Endothelial cell of hepatic sinusoid (primary cell): ENCODE measurements around the gene MYRF.

Source experiments
- in situ Hi-C: cut with HindIII; loops from 2 replicates; pipeline ENCODE4 v1.10.0; 2017; ENCODE audit warnings: low sequenced_read_pairs

Gene MYRF

GRCh38 chr11:61737636-61738386 lies 14.6 kb upstream of the MYRF start:
- in situ Hi-C loops = loop anchor here (5.0 kb wide), 1 partner anchor 56 kb away; the partner anchor contains the start of gene DAGLA

- in situ Hi-C loops = loop anchor here (5.0 kb wide), 1 partner anchor 56 kb away; the partner anchor contains the start of gene DAGLA
These were observed 13.7 kb upstream of the MYRF start for GRCh38 chr11:61738776-61739175.

GRCh38 chr11:61739413-61739812 lies 13.0 kb upstream of the MYRF start:
- in situ Hi-C loops = loop anchor here (5.0 kb wide), 1 partner anchor 57 kb away; the partner anchor contains the start of gene DAGLA

- in situ Hi-C loops = loop anchor here (5.0 kb wide), 1 partner anchor 58 kb away; the partner anchor contains the start of gene DAGLA
These were observed 12.5 kb upstream of the MYRF start for GRCh38 chr11:61739966-61740365.

- in situ Hi-C loops = no loop called here
These were observed 10.0 kb upstream of the MYRF start for GRCh38 chr11:61742391-61742790.

- in situ Hi-C loops = no loop called here
These were observed 8.8 kb upstream of the MYRF start for GRCh38 chr11:61743486-61744095.

- in situ Hi-C loops = no loop called here
These were observed 8.3 kb upstream of the MYRF start for GRCh38 chr11:61744181-61744580.

GRCh38 chr11:61744609-61745156 lies 7.8 kb upstream of the MYRF start:
- in situ Hi-C loops = no loop called here

GRCh38 chr11:61745781-61746441 lies 6.5 kb upstream of the MYRF start:
- in situ Hi-C loops = no loop called here

- in situ Hi-C loops = no loop called here
These were observed 5.8 kb upstream of the MYRF start for GRCh38 chr11:61746442-61747191.

GRCh38 chr11:61747192-61747966 lies 5.1 kb upstream of the MYRF start:
- in situ Hi-C loops = no loop called here

- in situ Hi-C loops = no loop called here
These were observed 4.5 kb upstream of the MYRF start for GRCh38 chr11:61747967-61748285.

GRCh38 chr11:61749591-61750217 lies 2.7 kb upstream of the MYRF start:
- in situ Hi-C loops = no loop called here

- in situ Hi-C loops = no loop called here
These were observed 1.7 kb upstream of the MYRF start for GRCh38 chr11:61750631-61751273.

GRCh38 chr11:61751384-61751783 lies 1.1 kb upstream of the MYRF start:
- in situ Hi-C loops = no loop called here

GRCh38 chr11:61752925-61753521 lies 587 bp downstream of the MYRF start:
- in situ Hi-C loops = no loop called here

GRCh38 chr11:61753672-61754071 lies 1.2 kb downstream of the MYRF start:
- in situ Hi-C loops = no loop called here

- in situ Hi-C loops = no loop called here
These were observed 2.4 kb downstream of the MYRF start for GRCh38 chr11:61754534-61755482.
